Fibroblast of the aortic adventitia (primary cell): ENCODE measurements around the gene TLE2. TPM values are rescaled to one million over a fixed set of nuclear protein-coding genes. Genes with fewer than 3 reads are reported as not detected.

Source experiments
- DNase-seq: peaks from one replicate; pipeline ENCODE4 v3.0.0-alpha.2; 2010; ENCODE audit warnings: low read depth
- H3K4me3 ChIP-seq: 2 replicates; pipeline ENCODE4 v1.5.1; 2011; ENCODE audit warnings: low read depth, mild to moderate bottlenecking, control low read depth, low read length, moderate library complexity
- total RNA-seq: library from RNA; depleted of rRNA; stranded (reverse); fragments of >200 nt; gene quantifications from 2 replicates; pipeline ENCODE4 v1.2.3, GENCODE V29; 2012; ENCODE audit warnings: low replicate concordance
- TF ChIP-seq, protein P1 (sequence below): IDR thresholded peaks from 2 replicates; pipeline ENCODE4 v1.5.1; 2011; ENCODE audit warnings: mild to moderate bottlenecking, low read length, control low read depth, inconsistent platforms; ENCODE audit not compliant: insufficient read depth

The TLE2 gene
- total RNA-seq, 1 donor, result 5.2 TPM

DNA sequence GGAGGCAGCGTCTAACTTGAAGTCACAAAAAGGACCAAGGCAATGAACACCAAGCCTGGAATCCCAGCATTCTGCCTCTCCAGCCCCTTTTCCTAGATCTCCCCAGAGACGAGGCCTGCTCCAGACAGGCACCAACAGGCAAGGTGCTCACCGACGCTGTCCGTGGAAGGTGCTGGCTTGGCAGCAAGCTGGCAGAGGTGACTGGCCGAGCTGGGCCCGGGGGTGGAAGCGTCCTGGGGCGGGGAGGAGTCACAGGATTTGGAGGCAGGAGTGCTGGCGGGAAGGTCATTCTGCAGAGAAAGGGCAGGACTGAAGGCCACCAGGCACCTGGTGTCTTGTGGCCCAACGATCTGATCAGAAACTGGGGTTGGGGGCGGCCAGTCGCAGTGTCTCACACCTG lies 18.2 kb downstream of the TLE2 start:
- TF ChIP-seq, protein P1, sequence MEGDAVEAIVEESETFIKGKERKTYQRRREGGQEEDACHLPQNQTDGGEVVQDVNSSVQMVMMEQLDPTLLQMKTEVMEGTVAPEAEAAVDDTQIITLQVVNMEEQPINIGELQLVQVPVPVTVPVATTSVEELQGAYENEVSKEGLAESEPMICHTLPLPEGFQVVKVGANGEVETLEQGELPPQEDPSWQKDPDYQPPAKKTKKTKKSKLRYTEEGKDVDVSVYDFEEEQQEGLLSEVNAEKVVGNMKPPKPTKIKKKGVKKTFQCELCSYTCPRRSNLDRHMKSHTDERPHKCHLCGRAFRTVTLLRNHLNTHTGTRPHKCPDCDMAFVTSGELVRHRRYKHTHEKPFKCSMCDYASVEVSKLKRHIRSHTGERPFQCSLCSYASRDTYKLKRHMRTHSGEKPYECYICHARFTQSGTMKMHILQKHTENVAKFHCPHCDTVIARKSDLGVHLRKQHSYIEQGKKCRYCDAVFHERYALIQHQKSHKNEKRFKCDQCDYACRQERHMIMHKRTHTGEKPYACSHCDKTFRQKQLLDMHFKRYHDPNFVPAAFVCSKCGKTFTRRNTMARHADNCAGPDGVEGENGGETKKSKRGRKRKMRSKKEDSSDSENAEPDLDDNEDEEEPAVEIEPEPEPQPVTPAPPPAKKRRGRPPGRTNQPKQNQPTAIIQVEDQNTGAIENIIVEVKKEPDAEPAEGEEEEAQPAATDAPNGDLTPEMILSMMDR, result no peak
- DNase-seq, result no peak
- no peak overlapping the region for H3K4me3 ChIP-seq

DNA sequence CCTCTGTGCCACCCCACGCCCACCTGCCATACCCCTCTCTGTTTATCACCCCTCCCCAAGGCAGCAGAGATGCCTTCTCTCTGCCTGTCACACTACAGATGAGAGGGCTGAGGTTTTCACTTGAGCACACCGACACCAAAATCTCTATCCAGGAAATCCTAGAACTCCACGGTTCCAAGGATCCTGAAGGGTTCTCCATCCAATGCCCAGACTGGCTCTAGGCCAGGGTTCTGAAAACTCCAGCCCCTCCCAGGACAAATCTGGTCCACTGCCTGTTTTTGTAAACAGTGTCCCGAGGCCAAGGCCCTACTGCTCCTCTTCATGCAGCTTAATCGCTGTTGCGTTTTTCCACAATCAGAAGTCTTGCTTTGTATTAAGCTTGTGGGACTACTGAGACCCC lies 20.1 kb downstream of the TLE2 start:
- DNase-seq, result no peak
- TF ChIP-seq, protein P1, result no peak
- no peak overlapping the region for H3K4me3 ChIP-seq

DNA sequence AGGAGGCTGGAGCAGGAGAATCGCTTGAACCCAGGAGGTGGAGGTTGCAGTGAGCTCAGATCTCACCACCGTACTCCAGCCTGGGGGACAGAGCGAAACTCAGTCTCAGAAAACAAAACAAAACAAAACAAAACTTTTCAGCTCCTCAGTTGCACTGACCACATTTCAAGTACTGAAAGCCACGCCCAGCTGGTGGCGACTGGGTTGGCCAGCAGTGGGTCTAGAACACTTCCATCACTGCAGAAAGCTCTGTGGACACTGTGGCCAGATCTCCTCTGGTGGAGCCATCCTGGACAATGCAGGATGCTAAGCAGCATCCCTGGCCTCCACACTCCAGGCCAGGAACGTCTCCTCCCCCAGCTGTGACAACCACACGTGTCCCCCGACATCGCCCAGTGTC lies 21.1 kb downstream of the TLE2 start:
- DNase-seq, result no peak
- TF ChIP-seq, protein P1, result no peak

DNA sequence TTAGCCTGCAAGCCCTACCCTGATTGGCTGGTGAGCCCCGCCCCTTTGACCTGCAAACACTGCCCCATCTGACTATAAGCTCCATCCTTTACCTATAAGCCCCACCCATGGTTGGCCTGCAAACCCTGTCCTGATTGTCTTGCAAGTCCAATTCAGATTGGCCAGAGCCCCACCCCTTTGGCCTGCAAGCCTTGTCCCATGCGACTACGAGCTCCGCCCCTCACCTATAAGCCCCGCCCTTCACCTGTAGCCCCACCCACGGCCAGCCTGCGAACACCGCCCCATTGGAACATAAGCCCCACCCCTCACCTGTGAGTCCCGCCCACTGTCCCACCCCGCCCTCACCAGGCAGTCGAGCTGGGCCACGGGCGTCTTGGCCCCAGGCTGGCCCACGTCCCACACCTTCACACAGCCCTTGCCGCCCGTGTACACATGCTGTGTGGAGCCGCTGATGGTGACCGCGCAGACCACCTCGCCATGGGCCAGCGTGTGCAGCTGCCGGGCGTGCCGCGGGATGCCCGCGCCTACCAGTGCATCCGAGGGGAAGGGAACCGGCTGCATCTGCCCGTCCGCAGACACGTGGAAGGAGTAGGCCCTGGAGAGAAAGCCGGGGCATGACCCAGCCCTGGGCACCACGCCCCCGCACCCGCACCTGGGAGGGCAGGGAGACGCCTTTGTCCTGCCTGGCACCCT lies 22.9 kb downstream of the TLE2 start:
- TF ChIP-seq, protein P1, result no peak
- DNase-seq, result no peak

More for the DNA sequence above, 21.1 kb downstream of the TLE2 start:
- no peak overlapping the region for H3K4me3 ChIP-seq

DNA sequence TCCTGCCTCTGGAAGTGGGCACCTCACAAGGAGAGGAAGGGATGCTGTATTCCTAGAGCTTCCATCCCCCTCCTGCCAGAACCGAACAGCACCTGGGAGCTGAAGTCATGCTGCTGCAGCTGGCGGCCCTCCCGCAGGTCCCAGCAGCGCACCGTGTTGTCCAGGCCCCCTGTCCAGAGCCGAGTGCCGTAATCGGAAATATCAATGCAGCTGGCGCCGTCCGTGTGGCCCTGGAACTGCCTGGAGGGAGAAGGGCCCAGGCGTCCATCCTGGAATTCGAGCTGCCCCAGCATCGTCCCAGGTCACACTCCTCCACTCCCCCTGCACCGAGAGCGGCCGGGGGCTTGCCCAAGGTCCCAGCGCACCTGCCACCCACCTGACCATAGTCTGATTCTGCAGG lies 23.7 kb downstream of the TLE2 start:
- H3K4me3 ChIP-seq, result no peak overlapping the region
- no peak for DNase-seq
- TF ChIP-seq, protein P1, result no peak

More for the DNA sequence above, 22.9 kb downstream of the TLE2 start:
- H3K4me3 ChIP-seq, result no peak overlapping the region

DNA sequence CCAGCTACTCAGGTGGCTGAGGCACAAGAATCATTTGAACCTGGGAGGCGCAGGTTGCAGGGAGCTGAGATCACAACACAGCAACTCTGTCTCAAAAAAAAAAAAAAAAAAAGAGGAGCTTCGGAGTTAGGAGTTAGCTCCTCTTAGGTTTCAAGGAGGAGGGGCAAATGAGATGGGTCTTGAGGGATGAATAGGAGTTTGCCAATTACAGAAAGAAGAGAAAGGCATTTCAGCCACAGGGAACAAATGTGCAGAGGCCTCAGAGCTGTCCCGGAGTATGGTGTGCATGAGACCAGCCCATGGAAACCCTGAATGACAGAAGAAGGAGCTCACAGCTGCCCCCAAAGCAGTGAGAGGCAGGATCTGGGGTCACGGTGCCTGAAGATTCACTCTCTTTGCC lies 24.6 kb downstream of the TLE2 start:
- TF ChIP-seq, protein P1, result no peak
- DNase-seq, result no peak
- H3K4me3 ChIP-seq, result no peak overlapping the region

DNA sequence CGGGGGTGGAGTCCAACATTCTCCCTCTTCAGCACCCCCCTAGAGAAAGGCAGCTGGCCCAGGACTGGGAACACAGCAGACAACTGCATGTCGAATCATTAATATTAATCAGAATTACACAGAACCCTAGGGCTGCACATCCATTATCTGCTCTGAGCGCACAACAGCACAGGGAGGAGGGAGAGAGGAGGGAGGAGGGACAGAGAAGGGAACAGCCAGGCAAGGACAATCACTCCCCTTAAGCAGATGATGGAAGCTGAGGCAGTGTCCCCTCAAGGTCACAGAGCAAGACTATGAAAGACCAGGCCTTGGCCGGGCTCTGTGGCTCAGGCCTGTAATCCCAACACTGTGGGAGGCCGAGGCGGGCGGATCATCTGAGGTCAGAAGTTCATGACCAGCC lies 26.0 kb downstream of the TLE2 start:
- DNase-seq, result no peak
- TF ChIP-seq, protein P1, result no peak
- H3K4me3 ChIP-seq, result no peak overlapping the region
